ENCODE data around the gene MBOAT1.
"Not testable (repeated sequence)": the region's sequence is repeated elsewhere in the genome, so short reads cannot be mapped to it uniquely, and the experiment has no call there.

The MBOAT1 gene

GRCh38 chr6:20173833-20174792 is 38.2 kb downstream of the MBOAT1 start:
- in situ Hi-C loops (cut with MboI; ENCODE audit: low sequenced_read_pairs): no loop called here

- in situ Hi-C loops (cut with MboI; ENCODE audit: low sequenced_read_pairs): no loop called here
Observed at GRCh38 chr6:20172842-20173456, 39.3 kb downstream of the MBOAT1 start.

- in situ Hi-C loops (cut with MboI; ENCODE audit: low sequenced_read_pairs): no loop called here
Observed at GRCh38 chr6:20170455-20171148, 41.7 kb downstream of the MBOAT1 start.

GRCh38 chr6:20169786-20170185 is 42.5 kb downstream of the MBOAT1 start:
- in situ Hi-C loops (cut with MboI; ENCODE audit: low sequenced_read_pairs): no loop called here

GRCh38 chr6:20169119-20169557 is 43.1 kb downstream of the MBOAT1 start:
- in situ Hi-C loops (cut with MboI; ENCODE audit: low sequenced_read_pairs): no loop called here

- in situ Hi-C loops (cut with MboI; ENCODE audit: low sequenced_read_pairs): no loop called here
Observed at GRCh38 chr6:20168690-20169089, 43.6 kb downstream of the MBOAT1 start.

GRCh38 chr6:20167601-20168000 is 44.7 kb downstream of the MBOAT1 start:
- in situ Hi-C loops (cut with MboI; ENCODE audit: low sequenced_read_pairs): no loop called here

- in situ Hi-C loops (cut with MboI; ENCODE audit: low sequenced_read_pairs): no loop called here
Observed at GRCh38 chr6:20166210-20166609, 46.1 kb downstream of the MBOAT1 start.

GRCh38 chr6:20162515-20162914 is 49.8 kb downstream of the MBOAT1 start:
- in situ Hi-C loops (cut with MboI; ENCODE audit: low sequenced_read_pairs): no loop called here

- in situ Hi-C loops (cut with MboI; ENCODE audit: low sequenced_read_pairs): no loop called here
Observed at GRCh38 chr6:20160541-20161283, 51.6 kb downstream of the MBOAT1 start.

- in situ Hi-C loops (cut with MboI; ENCODE audit: low sequenced_read_pairs): no loop called here
Observed at GRCh38 chr6:20159781-20160540, 52.3 kb downstream of the MBOAT1 start.

GRCh38 chr6:20159098-20159497 is 53.2 kb downstream of the MBOAT1 start:
- in situ Hi-C loops (cut with MboI; ENCODE audit: low sequenced_read_pairs): no loop called here

- in situ Hi-C loops (cut with MboI; ENCODE audit: low sequenced_read_pairs): no loop called here
Observed at GRCh38 chr6:20158676-20159075, 53.6 kb downstream of the MBOAT1 start.

- in situ Hi-C loops (cut with MboI; ENCODE audit: low sequenced_read_pairs): no loop called here
Observed at GRCh38 chr6:20156824-20157223, 55.4 kb downstream of the MBOAT1 start.

GRCh38 chr6:20154753-20155152 is 57.5 kb downstream of the MBOAT1 start:
- in situ Hi-C loops (cut with MboI; ENCODE audit: low sequenced_read_pairs): no loop called here

GRCh38 chr6:20153194-20153593 is 59.1 kb downstream of the MBOAT1 start:
- in situ Hi-C loops (cut with MboI; ENCODE audit: low sequenced_read_pairs): no loop called here

GRCh38 chr6:20148433-20148832 is 63.8 kb downstream of the MBOAT1 start:
- in situ Hi-C loops (cut with MboI; ENCODE audit: low sequenced_read_pairs): no loop called here

- in situ Hi-C loops (cut with MboI; ENCODE audit: low sequenced_read_pairs): no loop called here
Observed at GRCh38 chr6:20147469-20147868, 64.8 kb downstream of the MBOAT1 start.

GRCh38 chr6:20146831-20147230 is 65.4 kb downstream of the MBOAT1 start:
- in situ Hi-C loops (cut with MboI; ENCODE audit: low sequenced_read_pairs): not testable (repeated sequence)

GRCh38 chr6:20146291-20146690 is 66.0 kb downstream of the MBOAT1 start:
- in situ Hi-C loops (cut with MboI; ENCODE audit: low sequenced_read_pairs): no loop called here

All from HL-60/S4 treated with retinoic acid at 250 ng/mL for 4 days and 3 days (cell line).